ENCODE data around the gene MRPL23. TPM values are rescaled to one million over a fixed set of nuclear protein-coding genes. Genes with fewer than 3 reads are reported as not detected.
A peak's percentile ranks its signal among the peaks of the same experiment; 100 is the strongest.

MRPL23 gene
- total and polyA plus RNA-seq, 9 of the 15 experiments (the other 6 are each of a cell fraction or from before 2014, with no cell fraction given), result 0.44 to 109 (median 37.4) TPM

DNA sequence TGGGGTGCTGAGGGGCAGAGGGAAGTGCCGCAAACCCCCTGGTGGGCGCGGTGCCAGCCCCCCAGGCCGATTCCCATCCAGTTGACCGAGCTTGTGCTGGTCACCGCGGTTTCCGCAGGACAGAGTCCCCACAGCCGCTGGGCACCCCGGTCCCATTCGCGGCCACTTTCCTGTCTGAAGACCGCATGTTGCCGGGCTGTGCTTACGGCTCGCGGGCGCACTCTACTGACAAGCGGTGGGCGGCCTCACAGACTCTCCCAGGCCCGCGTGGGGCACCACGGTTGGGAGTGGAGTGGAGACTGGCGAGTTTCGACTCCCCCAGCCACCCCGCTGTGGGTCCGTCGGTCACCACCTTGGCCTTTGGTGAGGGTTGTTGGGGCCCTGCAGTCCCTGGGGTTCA lies 51.2 kb downstream of the MRPL23 start:
- TF ChIP-seq SMAD2 (IDR thresholded peaks at IDR 0.05; ENCODE audit: low read depth, low read length), result no peak
- TF ChIP-seq ZNF699 (CRISPR knock-in tag; IDR thresholded peaks at IDR 0.05; ENCODE audit: insufficient replicate concordance), result no peak
- TF ChIP-seq SREBF1 (IDR thresholded peaks at IDR 0.05; ENCODE audit: borderline replicate concordance, low read depth, low read length), result no peak
- no peak for TF ChIP-seq NRF1 (conservative IDR thresholded peaks at IDR 0.05 in 1 of 2, IDR thresholded peaks at IDR 0.05 in 1 of 2)
- TF ChIP-seq, protein P1, sequence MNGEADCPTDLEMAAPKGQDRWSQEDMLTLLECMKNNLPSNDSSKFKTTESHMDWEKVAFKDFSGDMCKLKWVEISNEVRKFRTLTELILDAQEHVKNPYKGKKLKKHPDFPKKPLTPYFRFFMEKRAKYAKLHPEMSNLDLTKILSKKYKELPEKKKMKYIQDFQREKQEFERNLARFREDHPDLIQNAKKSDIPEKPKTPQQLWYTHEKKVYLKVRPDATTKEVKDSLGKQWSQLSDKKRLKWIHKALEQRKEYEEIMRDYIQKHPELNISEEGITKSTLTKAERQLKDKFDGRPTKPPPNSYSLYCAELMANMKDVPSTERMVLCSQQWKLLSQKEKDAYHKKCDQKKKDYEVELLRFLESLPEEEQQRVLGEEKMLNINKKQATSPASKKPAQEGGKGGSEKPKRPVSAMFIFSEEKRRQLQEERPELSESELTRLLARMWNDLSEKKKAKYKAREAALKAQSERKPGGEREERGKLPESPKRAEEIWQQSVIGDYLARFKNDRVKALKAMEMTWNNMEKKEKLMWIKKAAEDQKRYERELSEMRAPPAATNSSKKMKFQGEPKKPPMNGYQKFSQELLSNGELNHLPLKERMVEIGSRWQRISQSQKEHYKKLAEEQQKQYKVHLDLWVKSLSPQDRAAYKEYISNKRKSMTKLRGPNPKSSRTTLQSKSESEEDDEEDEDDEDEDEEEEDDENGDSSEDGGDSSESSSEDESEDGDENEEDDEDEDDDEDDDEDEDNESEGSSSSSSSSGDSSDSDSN (IDR thresholded peaks at IDR 0.05; ENCODE audit: borderline replicate concordance in 1 of 2, low read depth in 2 of 2, low read length in 2 of 2), result no peak
- TF ChIP-seq RAD51 (IDR thresholded peaks at IDR 0.05; ENCODE audit: borderline replicate concordance, low read depth), result no peak
- TF ChIP-seq, protein P2, sequence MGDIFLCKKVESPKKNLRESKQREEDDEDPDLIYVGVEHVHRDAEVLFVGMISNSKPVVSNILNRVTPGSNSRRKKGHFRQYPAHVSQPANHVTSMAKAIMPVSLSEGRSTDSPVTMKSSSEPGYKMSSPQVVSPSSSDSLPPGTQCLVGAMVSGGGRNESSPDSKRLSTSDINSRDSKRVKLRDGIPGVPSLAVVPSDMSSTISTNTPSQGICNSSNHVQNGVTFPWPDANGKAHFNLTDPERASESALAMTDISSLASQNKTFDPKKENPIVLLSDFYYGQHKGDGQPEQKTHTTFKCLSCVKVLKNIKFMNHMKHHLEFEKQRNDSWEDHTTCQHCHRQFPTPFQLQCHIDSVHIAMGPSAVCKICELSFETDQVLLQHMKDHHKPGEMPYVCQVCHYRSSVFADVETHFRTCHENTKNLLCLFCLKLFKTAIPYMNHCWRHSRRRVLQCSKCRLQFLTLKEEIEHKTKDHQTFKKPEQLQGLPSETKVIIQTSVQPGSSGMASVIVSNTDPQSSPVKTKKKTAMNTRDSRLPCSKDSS (IDR thresholded peaks at IDR 0.05; ENCODE audit: low read depth, partially characterized antibody), result no peak
- no peak for TF ChIP-seq ZNF507 (tag; conservative IDR thresholded peaks at IDR 0.05)
- no peak for TF ChIP-seq SMARCE1 (IDR thresholded peaks at IDR 0.05)
- TF ChIP-seq, protein P3, sequence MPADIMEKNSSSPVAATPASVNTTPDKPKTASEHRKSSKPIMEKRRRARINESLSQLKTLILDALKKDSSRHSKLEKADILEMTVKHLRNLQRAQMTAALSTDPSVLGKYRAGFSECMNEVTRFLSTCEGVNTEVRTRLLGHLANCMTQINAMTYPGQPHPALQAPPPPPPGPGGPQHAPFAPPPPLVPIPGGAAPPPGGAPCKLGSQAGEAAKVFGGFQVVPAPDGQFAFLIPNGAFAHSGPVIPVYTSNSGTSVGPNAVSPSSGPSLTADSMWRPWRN (IDR thresholded peaks at IDR 0.05; ENCODE audit: low read depth), result no peak
- TF ChIP-seq SIN3A (IDR thresholded peaks at IDR 0.05; ENCODE audit: borderline replicate concordance in 2 of 2, control insufficient read depth in 1 of 2, low read depth in 2 of 2, low read length in 2 of 2), result no peak
- TF ChIP-seq, protein P4, sequence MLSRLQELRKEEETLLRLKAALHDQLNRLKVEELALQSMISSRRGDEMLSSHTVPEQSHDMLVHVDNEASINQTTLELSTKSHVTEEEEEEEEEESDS (CRISPR knock-in tag; IDR thresholded peaks at IDR 0.05), result no peak
- no peak for DNase-seq (ENCODE audit: extremely low read depth in 1 of 4, low spot score in 3 of 4)
- CTCF ChIA-PET (ENCODE audit: low intra/inter-chr PET ratio), result interaction anchor here (0.6 to 7.2 kb wide), 8 partner anchors 29 to 509 kb away, joined by 4 to 93 read pairs (median 18); partner anchors contain the start of gene TNNI2
- Histone ChIP-seq H3K4me1 (replicated peaks in 1 of 2; ENCODE audit: control insufficient read depth in 2 of 2, insufficient read depth in 2 of 2, low read length in 2 of 2) (no peaks in the 10 kb centered on the region), H3K4me2 (ENCODE audit: insufficient read depth, low read length) (no peak overlapping the region), H4K20me1 (replicated peaks; ENCODE audit: control insufficient read depth, insufficient read depth, low read length) (no peaks in the 10 kb centered on the region), H3K36me3 (ENCODE audit: control insufficient read depth, insufficient read depth, low read length) (no peaks in the 10 kb centered on the region), H3K9me1 (ENCODE audit: control insufficient read depth, insufficient read depth, low read length) (no peaks in the 10 kb centered on the region), H3K27me3 (ENCODE audit: control insufficient read depth in 2 of 2, insufficient read depth in 2 of 2, low read length in 2 of 2) (no peaks in the 10 kb centered on the region), H3K9me3 (replicated peaks; ENCODE audit: control insufficient read depth, insufficient read depth, low read depth, low read length) (no peaks in the 10 kb centered on the region), H2AFZ (ENCODE audit: low read depth, low read length) (no peak overlapping the region), H3K79me2 (ENCODE audit: control insufficient read depth, insufficient read depth, low read length) (no peaks in the 10 kb centered on the region), H3K9ac (ENCODE audit: insufficient read depth in 1 of 2, low read depth in 2 of 2, low read length in 2 of 2) (no peak overlapping the region), H3K27ac (ENCODE audit: extremely low read depth, low read depth, low read length) (no peak overlapping the region), H3K4me3 (no peak overlapping the region)
- WGBS (ENCODE audit: insufficient coverage, low coverage, missing lambda C conversion rate), result no CpG with 5 or more reads among the region's 28 CpGs
- peak; percentile 71 for ATAC-seq
- in situ Hi-C loops (cut with MboI) (no loop called here), intact Hi-C loops (cut with micrococcal nuclease) (no loop called here)
- no TSS peak for BruUV-seq (replicated peaks)
- POLR2A ChIA-PET, result no interaction called here
- FAIRE-seq, result no peak

All from K562 (cell line).